NCI-H510A treated with DMSO at 0.1 percent for 48 hours (cell line): ENCODE data around the gene LPIN1.
A peak's percentile ranks its signal among the peaks of the same experiment; 100 is the strongest.
"Not testable (repeated sequence)": the region's sequence is repeated elsewhere in the genome, so short reads cannot be mapped to it uniquely, and the experiment has no call there.

Experiments used
- DNase-seq: peaks from one replicate; lab custom pipeline; 2025; lab: John Stamatoyannopoulos, UW

The LPIN1 gene

DNA sequence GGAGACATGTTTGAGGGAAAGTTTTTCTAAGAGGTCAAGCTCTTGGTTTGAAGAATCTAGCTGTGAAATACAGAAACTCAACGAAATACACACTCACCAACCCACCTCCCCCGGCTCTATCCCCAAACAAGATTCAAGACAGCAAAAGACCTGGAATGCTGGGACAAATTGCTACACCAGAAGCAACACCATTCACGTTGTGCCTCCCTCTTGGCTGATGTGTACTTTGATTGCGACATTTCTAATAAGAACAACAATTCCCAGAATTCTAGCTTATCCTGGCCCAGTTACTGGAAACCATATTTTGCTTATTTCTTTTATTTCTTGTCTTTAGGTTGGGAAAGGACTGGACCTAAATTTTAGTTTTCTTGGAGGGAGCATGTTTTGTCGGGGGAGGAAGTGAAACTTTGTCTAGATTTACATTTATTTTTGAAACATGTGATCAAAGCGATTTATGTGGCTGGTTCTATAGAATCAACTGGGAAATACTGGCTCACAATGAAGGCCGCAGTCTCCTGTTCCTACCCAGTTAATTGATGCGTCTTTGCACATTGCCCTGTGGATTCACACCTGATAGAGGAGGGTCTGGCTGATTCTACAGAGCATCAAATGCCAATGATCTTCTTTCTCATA is 29.6 kb upstream of the LPIN1 start:
- DNase-seq: no peak

DNA sequence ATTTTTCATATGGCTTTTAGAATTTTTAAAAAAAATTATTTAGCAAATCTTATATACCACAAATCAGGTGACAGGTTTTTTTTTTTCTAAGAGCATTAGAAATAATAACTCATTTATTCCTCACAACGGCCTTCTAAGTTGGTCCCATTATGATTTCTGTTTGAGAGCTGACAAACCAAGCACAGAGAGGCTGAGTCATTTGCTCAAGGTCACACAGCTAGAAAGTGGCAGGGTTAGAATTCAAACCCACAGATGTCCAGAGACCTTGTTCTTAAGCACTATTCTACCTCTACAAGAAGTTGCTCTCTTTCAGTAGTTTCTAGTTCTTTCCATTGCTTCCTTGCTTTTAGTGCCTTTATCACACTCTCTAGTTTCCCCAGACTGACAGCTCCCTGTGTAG is 28.8 kb upstream of the LPIN1 start:
- DNase-seq: no peak

DNA sequence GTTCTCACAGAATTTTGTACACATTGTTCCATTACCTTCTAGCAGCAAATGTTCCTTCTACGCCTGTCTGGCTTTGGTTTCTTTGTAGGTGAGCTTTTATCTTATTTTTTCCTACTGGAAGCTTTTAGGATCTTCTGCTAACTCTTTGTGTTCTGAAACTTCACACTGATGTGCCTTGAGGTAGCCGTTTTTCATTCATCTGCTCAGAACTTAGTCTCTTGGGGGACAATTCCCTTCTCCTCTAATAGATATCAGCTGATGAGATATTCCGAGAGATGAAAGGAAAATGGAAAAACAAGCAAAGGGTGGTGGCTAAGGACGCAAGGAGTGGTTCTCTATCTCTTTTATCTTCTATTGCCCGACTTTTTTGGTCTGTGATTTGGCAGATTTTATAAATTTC is 27.8 kb upstream of the LPIN1 start:
- no peak for DNase-seq

DNA sequence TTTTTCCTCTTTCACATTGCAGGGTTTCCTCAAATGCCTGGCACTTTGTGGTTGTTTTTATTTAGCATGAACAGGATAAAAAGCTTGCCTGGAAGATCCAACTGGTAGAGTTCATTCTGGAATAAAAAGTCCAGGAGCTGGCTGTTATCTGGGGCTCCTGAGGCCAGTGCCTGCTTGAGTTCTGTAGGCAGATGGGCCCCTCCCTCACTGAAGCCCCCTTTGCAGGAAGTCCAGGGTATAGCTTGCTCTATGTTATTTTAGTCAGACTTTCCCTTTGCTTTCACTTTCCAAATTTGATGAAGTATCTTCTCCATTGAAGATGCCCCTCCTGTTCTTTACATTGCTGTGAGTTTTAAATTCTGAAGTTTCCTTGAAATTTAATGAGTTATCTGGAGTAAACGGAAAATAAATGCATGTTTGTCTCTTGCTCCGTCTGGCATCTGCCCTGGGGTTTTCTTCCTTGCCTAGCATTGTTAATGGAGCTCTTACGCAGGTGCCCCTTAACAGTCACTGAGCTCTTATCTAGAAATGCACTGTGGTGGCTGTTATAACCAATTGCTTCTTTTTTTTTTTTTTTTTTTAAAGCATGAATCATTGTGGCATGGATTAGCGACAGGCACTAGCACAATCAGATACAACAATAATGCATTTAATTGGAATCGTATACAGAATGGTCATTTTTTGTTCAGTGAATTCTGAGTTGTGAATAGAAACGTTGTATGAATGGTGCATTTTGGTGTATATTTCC is 27.0 kb upstream of the LPIN1 start:
- no peak for DNase-seq

DNA sequence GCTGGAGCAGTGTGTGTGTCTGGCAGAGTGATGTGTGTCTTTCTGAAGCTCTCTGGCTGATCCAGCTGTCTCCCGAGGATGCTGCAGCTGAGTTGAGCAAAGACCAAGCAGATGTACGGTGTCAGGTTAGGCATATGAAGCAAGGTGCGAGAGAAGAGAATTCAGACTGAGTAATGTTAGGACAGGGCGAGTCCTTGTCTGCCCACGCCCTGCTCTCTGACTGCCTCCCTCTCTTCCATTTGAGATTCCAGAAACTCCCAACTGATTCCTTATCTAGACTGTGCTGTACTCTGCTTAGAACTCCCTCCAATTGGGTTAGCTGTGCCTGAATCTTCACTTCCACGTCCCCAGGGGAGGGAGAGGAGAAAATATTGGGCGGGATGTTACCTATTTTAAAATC is 25.7 kb upstream of the LPIN1 start:
- no peak for DNase-seq

DNA sequence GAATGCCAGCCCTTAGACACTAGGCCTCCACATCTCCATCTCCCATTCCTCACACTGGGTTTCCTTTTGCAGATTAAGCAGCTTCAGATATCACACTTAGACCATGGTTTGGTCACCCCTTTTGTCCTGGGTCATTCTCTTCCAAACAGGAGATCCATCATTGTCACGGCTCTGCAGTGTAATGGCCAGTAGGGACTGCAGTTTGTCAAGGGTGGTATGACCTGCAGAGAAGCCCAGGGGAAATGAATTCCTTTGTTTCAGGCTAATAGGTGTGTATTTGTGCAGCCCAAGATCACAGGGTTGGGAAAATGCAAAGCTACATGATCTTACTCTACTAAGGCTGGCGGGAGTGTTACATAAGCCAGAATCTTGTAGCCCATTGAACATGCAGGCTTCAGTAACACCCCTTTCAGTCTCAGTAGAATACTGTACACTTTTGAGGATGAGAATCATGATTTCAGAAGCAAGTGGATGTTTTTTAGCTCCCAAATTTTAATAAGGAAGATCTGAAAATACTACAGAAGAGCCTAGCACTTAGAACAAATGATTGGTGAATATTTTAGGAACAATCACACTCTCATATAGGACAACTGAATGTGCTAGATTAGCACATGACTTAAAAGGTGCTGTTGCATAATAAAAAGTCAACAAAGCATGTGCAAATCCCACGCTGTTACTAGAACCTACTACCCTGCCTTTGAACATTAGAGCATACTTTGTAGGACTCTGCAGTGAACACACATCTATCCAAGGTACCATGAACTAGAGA is 24.0 kb upstream of the LPIN1 start:
- peak; percentile 23 for DNase-seq

DNA sequence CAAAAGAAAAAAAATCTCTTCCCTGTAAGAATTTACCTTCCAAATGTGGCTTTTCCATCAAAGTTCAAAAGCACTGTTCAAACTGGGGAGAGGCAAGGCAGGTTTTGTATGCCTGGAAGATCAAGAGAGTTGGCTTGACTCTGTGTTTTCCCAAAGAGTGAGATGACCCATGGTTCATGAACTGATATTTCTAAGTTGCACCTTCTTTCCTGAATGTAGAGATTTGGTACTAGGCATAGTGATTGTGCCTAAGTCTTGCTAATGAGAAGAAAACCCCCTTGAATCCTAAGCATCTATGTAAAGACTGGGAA is 23.4 kb upstream of the LPIN1 start:
- DNase-seq: no peak

DNA sequence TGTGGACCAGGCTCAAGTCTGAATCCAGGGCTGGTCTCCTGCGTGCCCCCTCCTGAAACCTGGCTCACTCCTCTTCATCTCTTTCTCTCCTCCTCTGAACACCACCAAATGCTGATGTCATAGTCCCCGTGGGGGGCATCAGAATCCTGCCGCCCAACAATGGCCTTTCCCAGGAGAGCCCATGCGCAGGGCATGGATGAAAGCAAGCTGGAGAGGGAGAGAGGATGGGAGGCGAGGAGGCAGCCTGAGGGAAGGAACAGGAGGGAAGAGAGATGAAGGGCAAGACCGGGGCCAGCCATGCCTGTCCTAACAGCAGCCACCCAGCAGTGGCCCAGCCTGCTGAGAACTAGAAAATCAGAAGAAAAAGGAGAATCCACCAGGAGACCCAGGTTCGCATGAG is 22.3 kb upstream of the LPIN1 start:
- no peak for DNase-seq

DNA sequence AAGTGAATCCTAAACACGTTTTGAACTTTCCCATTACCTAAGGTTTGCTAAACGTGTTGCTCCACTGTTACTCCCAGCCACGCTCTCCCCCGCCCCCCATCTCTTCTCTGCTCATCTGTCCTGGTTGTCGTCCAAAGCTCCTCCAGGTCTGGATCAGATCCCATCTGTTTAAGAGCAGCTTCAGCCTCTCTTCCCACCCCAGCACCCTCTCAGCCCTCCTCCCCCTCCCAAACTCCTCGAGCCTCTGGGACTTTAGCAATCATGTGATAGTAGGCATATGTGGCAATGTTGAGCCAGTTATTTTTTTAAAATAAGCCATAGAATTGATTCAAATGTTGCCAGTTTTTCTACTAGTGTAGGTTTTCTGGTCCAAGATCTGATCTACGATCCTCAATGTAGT is 20.0 kb upstream of the LPIN1 start:
- no peak for DNase-seq

DNA sequence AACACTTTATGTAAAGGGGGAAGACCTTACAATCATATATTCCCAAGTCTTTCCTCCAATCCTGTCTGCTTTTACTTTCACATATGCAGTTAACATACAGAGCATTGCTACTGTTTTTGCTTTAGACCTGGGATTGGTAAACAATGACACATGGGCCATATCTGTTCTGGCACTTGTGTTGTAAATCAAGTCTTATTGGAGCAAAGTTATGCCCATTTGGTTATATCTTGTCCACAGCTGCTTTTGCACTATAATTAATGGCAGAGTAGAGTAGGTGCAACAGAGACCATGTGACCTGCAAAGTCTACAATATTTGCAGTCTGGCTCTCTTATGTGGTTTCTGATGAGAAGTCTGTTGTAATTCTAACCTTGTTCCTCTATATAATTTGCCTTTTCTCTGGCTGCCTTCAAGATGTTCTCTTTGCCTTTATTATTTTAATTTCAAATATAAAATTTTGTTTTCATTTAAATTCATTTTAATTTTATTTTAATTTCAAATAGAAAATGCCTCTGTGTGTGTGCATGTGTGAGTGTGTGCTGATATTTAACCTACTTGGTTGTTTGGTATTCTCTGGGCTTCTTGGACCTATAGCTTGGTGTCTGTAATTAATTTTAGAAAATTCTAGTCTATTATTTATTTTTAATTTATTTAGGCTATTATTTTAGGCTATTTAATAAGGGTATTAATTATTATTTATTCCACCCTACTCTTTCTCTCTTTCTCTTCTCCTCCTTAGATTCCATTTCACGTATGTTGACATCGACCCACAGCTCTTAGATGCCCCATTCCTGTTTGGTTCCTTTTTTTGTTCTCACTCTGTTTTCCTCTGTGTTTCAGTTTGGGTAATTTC is 16.8 kb upstream of the LPIN1 start:
- peak; percentile 39 for DNase-seq

DNA sequence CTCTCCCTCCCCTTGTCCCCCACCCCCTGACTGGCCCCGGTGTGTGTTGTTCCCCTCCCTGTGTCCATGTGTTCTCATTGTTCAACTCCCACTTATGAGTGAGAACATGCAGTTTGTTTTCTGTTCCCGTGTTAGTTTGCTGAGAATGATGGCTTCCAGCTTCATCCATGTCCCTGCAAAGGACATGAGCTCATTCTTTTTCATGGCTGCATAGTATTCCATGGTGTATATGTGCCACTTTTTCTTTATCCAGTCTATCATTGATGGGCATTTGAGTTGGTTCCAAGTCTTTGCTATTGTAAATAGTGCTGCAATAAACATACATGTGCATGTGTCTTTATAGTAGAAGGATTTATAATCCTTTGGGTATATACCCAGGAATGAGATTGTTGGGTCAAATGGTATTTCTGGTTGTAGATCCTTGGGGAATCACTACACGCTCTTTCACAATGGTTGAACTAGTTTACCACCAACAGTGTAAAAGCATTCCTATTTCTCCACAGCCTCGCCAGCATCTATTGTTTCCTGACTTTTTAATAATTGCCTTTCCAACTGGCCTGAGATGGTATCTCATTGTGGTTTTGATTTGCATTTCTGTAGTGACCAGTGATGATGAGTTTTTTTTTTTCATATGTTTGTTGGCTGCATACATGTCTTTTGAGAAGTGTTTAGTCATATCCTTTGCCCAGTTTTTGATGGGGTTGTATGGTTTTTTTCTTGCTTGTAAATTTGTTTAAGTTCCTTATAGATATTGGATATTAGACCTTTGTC is 15.0 kb upstream of the LPIN1 start:
- not testable (repeated sequence) for DNase-seq

DNA sequence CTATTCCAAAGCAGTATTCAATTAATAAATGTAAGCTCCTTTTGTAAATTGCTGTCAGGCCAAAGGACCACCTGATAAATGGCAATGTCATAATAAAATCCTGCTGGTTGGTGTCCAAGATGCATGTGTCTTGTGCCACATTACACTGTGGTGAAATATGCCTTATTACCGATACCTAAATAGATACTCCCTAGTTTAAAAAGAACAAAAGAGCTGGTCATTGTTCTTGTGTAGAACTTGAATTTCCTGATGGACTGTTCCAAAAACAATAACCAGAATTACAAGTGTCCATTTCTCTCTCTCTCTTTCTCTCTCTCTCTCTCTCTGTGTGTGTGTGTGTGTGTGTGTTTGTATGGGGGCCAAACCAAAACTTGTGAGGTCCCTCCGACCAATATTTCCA is 13.8 kb upstream of the LPIN1 start:
- DNase-seq: no peak

DNA sequence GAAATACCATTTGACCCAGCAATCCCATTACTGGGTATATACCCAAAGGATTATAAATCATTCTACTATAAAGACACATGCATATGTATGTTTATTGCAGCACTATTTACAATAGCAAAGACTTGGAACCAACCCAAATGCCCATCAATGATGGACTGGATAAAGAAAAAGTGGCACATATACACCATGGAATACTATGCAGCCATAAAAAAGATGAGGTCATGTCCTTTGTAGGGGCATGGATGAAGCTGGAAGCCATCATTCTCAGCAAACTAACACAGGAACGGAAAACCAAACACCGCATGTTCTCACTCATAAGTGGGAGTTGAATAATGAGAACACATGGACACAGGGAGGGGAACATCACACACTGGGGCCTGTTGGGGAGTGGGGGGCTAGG is 8.6 kb upstream of the LPIN1 start:
- not testable (repeated sequence) for DNase-seq

DNA sequence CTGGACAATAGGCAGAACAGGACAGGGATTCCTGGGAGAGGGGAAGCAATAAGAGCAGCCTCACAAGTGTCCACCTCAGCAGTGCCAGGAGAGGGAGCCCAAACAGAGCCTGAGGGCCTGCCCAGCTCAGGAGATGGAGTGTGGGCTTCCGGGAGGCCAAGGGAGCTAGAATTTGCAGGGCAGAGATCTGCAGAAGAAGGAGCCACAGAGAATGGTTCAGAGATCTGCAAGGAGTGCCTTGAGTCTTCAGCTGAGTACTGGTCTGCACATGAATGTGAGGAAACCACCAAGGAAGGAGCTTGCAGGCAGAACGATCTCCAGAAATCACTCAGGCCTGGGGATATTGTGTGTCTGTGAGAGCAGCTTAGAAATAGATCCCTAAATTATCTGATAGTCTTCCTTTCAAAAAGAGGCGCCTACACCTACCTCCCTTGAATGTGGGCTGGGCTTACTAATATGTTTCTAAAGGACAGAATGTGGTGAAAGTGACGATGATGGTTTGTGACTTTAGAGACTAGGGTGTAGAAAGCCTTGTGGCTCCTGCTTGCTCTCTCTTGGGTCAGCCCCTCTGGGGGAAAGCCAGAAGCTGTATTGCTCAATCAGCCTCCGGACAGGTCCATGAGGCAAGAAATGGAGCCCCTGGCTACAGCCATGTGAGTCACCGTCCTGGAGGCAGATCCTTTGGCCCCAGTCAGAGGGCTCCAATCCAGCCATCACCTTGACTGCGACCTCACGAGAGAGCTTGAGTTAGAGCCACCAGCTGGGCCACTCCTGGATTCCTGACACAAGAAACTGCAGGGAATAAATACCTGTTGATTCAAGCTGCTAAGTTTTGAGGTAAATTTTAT is 7.6 kb upstream of the LPIN1 start:
- DNase-seq: peak; percentile 37

DNA sequence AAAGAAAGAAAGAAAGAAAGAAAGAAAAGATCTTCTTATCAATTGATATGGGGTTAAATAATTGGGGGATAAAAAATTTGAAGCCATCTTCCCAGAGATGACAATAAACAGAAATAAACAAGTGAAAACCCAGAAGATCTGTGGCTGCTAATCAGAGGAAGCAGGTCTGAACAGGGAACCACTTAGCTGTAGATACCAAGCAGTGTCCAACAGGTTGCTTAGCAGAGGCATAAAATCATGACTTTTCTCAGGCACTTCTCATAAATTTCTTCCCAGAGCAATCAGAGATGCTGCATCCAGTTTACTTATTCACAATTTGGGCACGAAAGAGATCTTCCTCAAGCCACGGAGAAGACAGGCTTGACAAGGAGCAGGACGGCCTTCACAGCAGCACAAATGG is 5.7 kb upstream of the LPIN1 start:
- no peak for DNase-seq

DNA sequence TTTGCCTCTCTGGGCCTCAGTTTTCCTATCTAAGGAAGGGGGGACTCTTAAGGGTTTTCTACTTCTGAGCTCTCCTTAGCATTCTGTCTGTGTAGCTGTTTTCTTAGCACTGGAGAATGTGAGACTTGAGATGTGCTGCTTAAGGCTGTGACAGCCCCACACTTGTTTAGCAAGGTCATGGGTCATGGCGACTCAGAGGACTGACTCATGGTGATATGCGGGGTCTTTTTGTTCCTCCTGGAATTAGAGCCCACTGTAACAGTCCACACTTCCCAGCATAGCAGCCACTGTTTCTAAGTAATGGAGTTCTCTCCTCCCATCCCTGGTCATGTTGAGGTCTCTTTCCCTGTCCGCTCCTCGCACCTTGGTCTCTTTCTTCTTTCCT is 4.1 kb upstream of the LPIN1 start:
- DNase-seq: no peak

DNA sequence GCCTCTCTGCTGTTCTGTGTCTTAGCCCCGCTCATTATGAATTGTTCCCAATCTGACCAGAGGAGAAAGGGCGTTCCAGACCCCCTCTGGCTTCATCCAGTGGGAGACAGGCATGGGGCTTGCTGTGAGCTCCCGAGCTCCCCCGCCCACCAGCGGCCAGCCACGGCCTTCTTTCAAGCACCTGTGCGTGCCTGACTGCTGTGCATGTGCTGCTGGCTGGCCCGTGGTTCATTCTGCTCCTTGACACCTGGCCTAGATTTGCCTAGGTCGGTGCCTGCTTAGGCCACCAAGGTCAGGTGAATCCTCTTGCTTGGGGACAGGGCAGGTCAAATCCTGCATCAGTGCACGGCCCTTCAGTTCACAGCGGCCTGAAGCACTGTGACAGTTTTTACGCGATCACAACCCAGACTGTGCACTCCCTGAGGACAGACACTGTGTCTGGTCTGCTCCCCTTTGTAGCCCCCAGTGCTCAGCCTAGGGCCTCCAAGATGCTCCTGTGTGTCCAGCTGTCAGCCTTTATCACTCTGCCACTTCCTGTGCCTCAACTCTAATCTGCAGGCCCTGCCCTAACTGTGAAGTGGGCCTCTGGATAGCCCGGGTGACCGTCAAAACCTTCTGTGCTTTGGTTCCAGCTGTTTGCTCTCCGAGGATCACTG is 3.6 kb upstream of the LPIN1 start:
- DNase-seq: no peak

DNA sequence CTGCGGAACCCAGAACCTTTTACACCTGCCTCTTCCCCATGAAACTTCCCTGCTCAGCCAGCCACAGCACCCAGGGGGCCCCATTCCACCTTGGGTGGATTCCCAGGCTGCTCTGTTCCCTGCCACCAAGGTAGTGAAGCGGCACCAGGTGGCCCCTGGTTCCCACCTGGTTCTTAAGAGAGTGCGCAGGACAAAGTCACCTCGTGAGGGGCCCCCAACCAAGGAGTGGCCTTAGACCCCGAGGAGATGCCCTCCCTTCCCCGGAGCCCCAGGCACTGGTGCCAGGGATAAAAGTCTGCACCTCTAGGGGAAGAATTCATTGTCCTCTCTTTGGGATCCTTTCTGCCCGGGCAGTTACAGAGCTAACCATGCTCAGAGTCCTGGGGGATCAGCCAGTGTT is 3.1 kb upstream of the LPIN1 start:
- no peak for DNase-seq

DNA sequence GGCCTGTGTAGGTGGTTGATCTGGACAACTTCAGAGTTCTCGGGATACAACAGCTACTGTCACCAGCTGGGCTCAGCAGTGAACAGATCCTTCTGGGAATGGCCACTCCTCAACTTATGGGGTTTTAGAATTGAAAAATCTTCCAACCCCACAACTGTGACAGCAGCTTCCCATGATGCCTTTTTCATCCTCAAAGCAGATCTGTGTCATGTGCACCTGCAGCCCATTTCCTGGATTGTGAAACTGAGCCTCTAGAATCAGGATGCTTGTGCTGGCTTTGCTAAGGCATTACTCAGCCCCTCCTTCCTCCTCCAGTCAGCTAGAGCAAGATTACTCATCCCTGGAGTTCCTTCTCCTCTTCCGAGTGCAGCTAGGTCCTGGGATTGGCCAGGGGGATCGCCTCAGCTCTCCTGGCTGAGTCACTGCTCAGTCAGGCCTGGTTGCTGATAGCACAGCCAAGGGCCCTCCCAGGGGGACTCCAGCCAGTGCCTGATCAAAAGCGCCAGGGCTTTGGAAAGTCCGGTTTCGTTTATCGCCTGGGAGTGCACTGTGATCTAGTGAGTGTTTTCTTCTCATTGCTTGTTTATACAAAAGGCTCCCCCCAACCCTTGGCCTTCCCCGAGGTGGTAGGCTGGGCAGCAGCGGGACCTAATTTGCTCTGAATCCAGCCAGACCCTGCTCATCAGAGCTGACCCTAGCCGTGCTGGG is 2.4 kb upstream of the LPIN1 start:
- peak; percentile 89 for DNase-seq
